Melanocyte of skin (primary cell): Measurements from ENCODE around the gene LMX1A. TPM values are rescaled to one million over a fixed set of nuclear protein-coding genes. Genes with fewer than 3 reads are reported as not detected.

Experiments
- total RNA-seq, 2 donors: library from RNA; depleted of rRNA; stranded (reverse); fragments of >200 nt; gene quantifications; 2 replicates each; pipeline ENCODE4 v1.2.3, GENCODE V29; 2012

LMX1A gene
- total RNA-seq: not detected

DNA sequence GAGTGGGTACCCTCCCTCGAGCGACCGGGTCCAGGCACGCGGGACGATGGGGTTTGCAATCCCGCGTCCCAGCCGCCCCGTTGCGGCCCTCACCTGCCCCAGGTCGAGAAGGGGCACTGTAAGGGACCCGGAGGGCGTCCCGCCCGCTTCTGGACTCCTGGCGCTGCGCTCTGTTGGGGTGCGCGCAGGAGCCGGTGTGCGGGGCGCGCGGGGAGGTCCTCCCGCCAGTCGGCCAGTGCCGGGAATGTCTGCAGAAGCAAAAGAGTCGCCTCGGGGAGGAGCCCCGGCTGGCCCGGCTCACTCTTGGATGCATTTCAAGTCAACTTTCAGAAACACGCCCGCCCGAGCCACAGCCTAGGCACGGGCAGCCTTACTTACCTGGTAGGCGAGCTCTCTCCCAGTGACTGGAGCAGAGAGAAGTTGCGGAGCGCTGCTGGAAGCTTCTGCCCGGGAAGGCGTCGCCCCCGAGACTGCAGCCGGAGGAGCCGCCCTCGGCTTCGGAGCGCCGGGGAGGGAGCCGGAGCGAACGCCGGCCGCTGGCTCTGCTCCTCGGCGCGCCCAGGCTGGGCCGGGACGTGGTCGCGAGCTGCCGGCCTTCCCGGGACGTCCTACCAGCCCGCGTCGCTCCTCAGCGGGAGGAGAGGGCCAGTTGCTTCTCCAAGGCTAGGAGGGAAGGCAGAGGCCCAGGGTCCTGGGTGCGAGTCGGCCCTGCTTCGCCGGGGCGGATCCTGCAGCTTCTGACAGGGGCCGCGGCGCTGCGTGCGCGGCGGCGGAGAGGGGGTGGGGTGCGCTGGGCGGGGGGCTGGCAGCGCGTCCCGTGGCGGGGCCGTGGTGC is at the start of gene LMX1A:
LMX1A (minus strand) TSS at position 739 of the 835 bp plus-strand sequence. CDS start 1,156 bp downstream, outside the sequence.

Other genes starting within 250 kb of the LMX1A start
- 10 to 100 TPM in 1 of 2 donors, 1 to 10 TPM in 1; 6.9 to 14.3 TPM for gene RXRG, start 88.4 kb upstream of the LMX1A start, total RNA-seq
- gene LRRC52, start 187.3 kb upstream of the LMX1A start, total RNA-seq: not detected